Measurements from ENCODE around the gene KRT27.
"Not testable (repeated sequence)": the region's sequence is repeated elsewhere in the genome, so short reads cannot be mapped to it uniquely, and the experiment has no call there.

The KRT27 gene

GRCh38 chr17:40820228-40820838, 38.0 kb upstream of the KRT27 start:
- H3K27ac ChIP-seq (ENCODE audit: insufficient read depth, low read depth, low read length, poor library complexity, severe bottlenecking), result no peak overlapping the region
- no peaks in the 10 kb centered on the region for H3K4me1 ChIP-seq (ENCODE audit: control insufficient read depth, insufficient read depth, low read length)
- H3K27me3 ChIP-seq (ENCODE audit: control insufficient read depth, insufficient read depth, low read length, poor library complexity, severe bottlenecking), result peaks cover 37% of the 10 kb centered on the region
- 91 to 96% methylated on average over 9 of the region's 9 CpGs for WGBS, 2 experiments
- H3K9me3 ChIP-seq (ENCODE audit: control insufficient read depth, low read length), result no peaks in the 10 kb centered on the region
- no peak overlapping the region for H3K4me3 ChIP-seq (ENCODE audit: insufficient read depth, low read depth, low read length)
- H3K36me3 ChIP-seq (ENCODE audit: control insufficient read depth, insufficient read depth, low read length), result peaks cover 3% of the 10 kb centered on the region

DNA sequence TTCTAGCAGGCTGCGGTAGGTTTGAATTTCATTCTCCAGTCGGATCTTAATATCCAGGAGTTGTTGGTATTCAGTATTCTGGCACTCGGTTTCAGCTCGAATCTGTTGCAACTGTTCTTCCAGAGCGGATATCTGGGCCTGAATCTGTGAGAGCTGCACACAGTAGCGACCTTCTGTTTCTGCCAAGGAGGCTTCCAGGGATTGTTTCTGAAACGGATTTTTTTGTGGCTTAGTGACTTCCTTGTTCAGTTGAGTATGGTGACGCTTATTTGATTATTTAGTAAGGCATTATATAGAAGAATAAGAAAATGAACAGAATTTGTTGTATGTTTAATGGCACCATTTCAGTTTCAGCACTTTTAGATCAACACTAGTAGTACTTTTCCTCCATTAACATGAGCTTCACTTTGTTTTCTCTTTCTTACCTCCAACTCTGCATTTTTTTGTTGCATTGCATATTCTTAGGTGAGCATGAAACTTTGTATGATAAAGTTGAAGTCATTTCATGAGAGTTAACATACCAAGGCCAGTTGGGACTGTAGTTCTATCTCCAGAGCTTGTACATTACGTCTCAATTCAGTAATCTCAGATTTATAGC, 37.3 kb upstream of the KRT27 start:
- H3K4me3 ChIP-seq (ENCODE audit: insufficient read depth, low read depth, low read length), result peak overlapping the region; percentile 63
- H3K9me3 ChIP-seq (ENCODE audit: control insufficient read depth, low read length), result no peaks in the 10 kb centered on the region
- WGBS, 2 experiments, result 81 to 82% methylated on average over 8 to 9 of the region's 9 CpGs
- H3K27ac ChIP-seq (ENCODE audit: insufficient read depth, low read depth, low read length, poor library complexity, severe bottlenecking), result no peak overlapping the region
- H3K36me3 ChIP-seq (ENCODE audit: control insufficient read depth, insufficient read depth, low read length), result peaks cover 3% of the 10 kb centered on the region
- H3K4me1 ChIP-seq (ENCODE audit: control insufficient read depth, insufficient read depth, low read length), result no peaks in the 10 kb centered on the region
- H3K27me3 ChIP-seq (ENCODE audit: control insufficient read depth, insufficient read depth, low read length, poor library complexity, severe bottlenecking), result peaks cover 30% of the 10 kb centered on the region

- Histone ChIP-seq H3K36me3 (ENCODE audit: control insufficient read depth, insufficient read depth, low read length) (peaks cover 3% of the 10 kb centered on the region), H3K27me3 (ENCODE audit: control insufficient read depth, insufficient read depth, low read length, poor library complexity, severe bottlenecking) (peaks cover 25% of the 10 kb centered on the region), H3K4me3 (ENCODE audit: insufficient read depth, low read depth, low read length) (peak overlapping the region; percentile 63), H3K9me3 (ENCODE audit: control insufficient read depth, low read length) (no peaks in the 10 kb centered on the region), H3K4me1 (ENCODE audit: control insufficient read depth, insufficient read depth, low read length) (no peaks in the 10 kb centered on the region), H3K27ac (ENCODE audit: insufficient read depth, low read depth, low read length, poor library complexity, severe bottlenecking) (no peak overlapping the region)
- WGBS, 2 experiments, result 1 to 3% methylated on average over 71 to 73 of the region's 73 CpGs
Observed at GRCh38 chr17:40818733-40819527, 36.6 kb upstream of the KRT27 start.

- H3K4me3 ChIP-seq (ENCODE audit: insufficient read depth, low read depth, low read length), result peak overlapping the region; percentile 63
- peaks cover 3% of the 10 kb centered on the region for H3K36me3 ChIP-seq (ENCODE audit: control insufficient read depth, insufficient read depth, low read length)
- no peaks in the 10 kb centered on the region for H3K4me1 ChIP-seq (ENCODE audit: control insufficient read depth, insufficient read depth, low read length)
- no peaks in the 10 kb centered on the region for H3K9me3 ChIP-seq (ENCODE audit: control insufficient read depth, low read length)
- no peak overlapping the region for H3K27ac ChIP-seq (ENCODE audit: insufficient read depth, low read depth, low read length, poor library complexity, severe bottlenecking)
- H3K27me3 ChIP-seq (ENCODE audit: control insufficient read depth, insufficient read depth, low read length, poor library complexity, severe bottlenecking), result peaks cover 31% of the 10 kb centered on the region
- WGBS, 2 experiments, result 13 to 38% methylated on average over 6 to 7 of the region's 7 CpGs
Observed at GRCh38 chr17:40818343-40818732, 36.0 kb upstream of the KRT27 start.

- H3K27ac ChIP-seq (ENCODE audit: insufficient read depth, low read depth, low read length, poor library complexity, severe bottlenecking), result no peak overlapping the region
- no peak overlapping the region for H3K4me3 ChIP-seq (ENCODE audit: insufficient read depth, low read depth, low read length)
- 91 to 93% methylated on average over 4 of the region's 4 CpGs for WGBS, 2 experiments
- H3K9me3 ChIP-seq (ENCODE audit: control insufficient read depth, low read length), result no peaks in the 10 kb centered on the region
- peaks cover 40% of the 10 kb centered on the region for H3K27me3 ChIP-seq (ENCODE audit: control insufficient read depth, insufficient read depth, low read length, poor library complexity, severe bottlenecking)
- H3K4me1 ChIP-seq (ENCODE audit: control insufficient read depth, insufficient read depth, low read length), result no peaks in the 10 kb centered on the region
- peaks cover 3% of the 10 kb centered on the region for H3K36me3 ChIP-seq (ENCODE audit: control insufficient read depth, insufficient read depth, low read length)
Observed at GRCh38 chr17:40817103-40817682, 34.8 kb upstream of the KRT27 start.

DNA sequence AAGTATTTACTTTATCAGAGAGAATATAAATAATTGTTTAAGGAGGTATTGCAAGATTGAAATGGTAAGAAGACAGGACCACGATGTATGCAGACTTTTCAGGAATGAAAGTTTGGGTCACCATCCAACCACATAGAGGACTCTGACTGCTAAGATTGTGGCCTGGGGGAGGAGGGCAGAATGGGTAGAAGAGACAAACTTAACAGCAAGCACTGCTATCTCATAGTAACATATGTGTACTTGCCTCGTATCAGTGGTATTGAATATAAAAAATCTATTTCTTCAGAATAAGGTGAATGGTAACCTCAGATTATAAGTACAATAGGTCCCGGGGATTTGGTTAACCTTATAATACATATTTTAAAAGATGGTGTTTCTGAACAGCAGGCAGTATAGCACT, 34.2 kb upstream of the KRT27 start:
- Histone ChIP-seq H3K4me1 (ENCODE audit: control insufficient read depth, insufficient read depth, low read length) (no peaks in the 10 kb centered on the region), H3K36me3 (ENCODE audit: control insufficient read depth, insufficient read depth, low read length) (peaks cover 3% of the 10 kb centered on the region), H3K9me3 (ENCODE audit: control insufficient read depth, low read length) (no peaks in the 10 kb centered on the region), H3K4me3 (ENCODE audit: insufficient read depth, low read depth, low read length) (no peak overlapping the region), H3K27me3 (ENCODE audit: control insufficient read depth, insufficient read depth, low read length, poor library complexity, severe bottlenecking) (peaks cover 40% of the 10 kb centered on the region), H3K27ac (ENCODE audit: insufficient read depth, low read depth, low read length, poor library complexity, severe bottlenecking) (no peak overlapping the region)
- WGBS, 2 experiments, result 100% methylated on average over 1 to 2 of the region's 3 CpGs

GRCh38 chr17:40815381-40815780, 33.0 kb upstream of the KRT27 start:
- 100% methylated on average over 1 of the region's 1 CpG; no CpG with 5 or more reads in 1 of the 2 experiments for WGBS, 2 experiments
- no peaks in the 10 kb centered on the region for H3K4me1 ChIP-seq (ENCODE audit: control insufficient read depth, insufficient read depth, low read length)
- no peaks in the 10 kb centered on the region for H3K9me3 ChIP-seq (ENCODE audit: control insufficient read depth, low read length)
- H3K27ac ChIP-seq (ENCODE audit: insufficient read depth, low read depth, low read length, poor library complexity, severe bottlenecking), result no peak overlapping the region
- peaks cover 40% of the 10 kb centered on the region for H3K27me3 ChIP-seq (ENCODE audit: control insufficient read depth, insufficient read depth, low read length, poor library complexity, severe bottlenecking)
- H3K36me3 ChIP-seq (ENCODE audit: control insufficient read depth, insufficient read depth, low read length), result peaks cover 3% of the 10 kb centered on the region
- no peak overlapping the region for H3K4me3 ChIP-seq (ENCODE audit: insufficient read depth, low read depth, low read length)

- WGBS, 2 experiments, result 89 to 92% methylated on average over 1 to 3 of the region's 3 CpGs
- peaks cover 44% of the 10 kb centered on the region for H3K27me3 ChIP-seq (ENCODE audit: control insufficient read depth, insufficient read depth, low read length, poor library complexity, severe bottlenecking)
- not testable (repeated sequence) for H3K9me3 ChIP-seq (ENCODE audit: control insufficient read depth, low read length); H3K4me3 ChIP-seq (ENCODE audit: insufficient read depth, low read depth, low read length); H3K27ac ChIP-seq (ENCODE audit: insufficient read depth, low read depth, low read length, poor library complexity, severe bottlenecking); H3K4me1 ChIP-seq (ENCODE audit: control insufficient read depth, insufficient read depth, low read length); H3K36me3 ChIP-seq (ENCODE audit: control insufficient read depth, insufficient read depth, low read length)
Observed at GRCh38 chr17:40814657-40815056, 32.3 kb upstream of the KRT27 start.

- Histone ChIP-seq H3K27me3 (ENCODE audit: control insufficient read depth, insufficient read depth, low read length, poor library complexity, severe bottlenecking) (peaks cover 52% of the 10 kb centered on the region), H3K4me3 (ENCODE audit: insufficient read depth, low read depth, low read length) (no peak overlapping the region), H3K36me3 (ENCODE audit: control insufficient read depth, insufficient read depth, low read length) (peaks cover 3% of the 10 kb centered on the region), H3K9me3 (ENCODE audit: control insufficient read depth, low read length) (no peaks in the 10 kb centered on the region), H3K4me1 (ENCODE audit: control insufficient read depth, insufficient read depth, low read length) (no peaks in the 10 kb centered on the region), H3K27ac (ENCODE audit: insufficient read depth, low read depth, low read length, poor library complexity, severe bottlenecking) (no peak overlapping the region)
- 85% methylated on average over 4 of the region's 4 CpGs for WGBS, 2 experiments
Observed at GRCh38 chr17:40813804-40814203, 31.5 kb upstream of the KRT27 start.

DNA sequence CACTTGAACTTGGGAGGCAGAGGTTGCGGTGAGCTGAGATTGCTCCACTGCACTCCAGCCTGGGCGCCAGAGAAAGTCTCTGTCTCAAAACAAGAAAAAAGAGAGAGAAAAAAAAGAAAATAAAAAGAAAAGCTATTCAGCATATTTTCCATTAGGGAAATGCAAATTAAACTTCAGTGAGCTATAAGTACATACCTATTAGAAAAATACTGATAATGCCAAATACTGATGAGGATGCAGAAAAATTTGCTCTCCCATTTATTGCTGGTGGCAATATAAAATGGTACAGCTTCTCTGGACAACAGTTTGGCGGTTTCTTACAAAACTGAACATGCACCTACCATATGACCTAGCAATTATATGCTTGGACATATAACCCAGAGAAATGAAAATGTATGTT, 30.3 kb upstream of the KRT27 start:
- Histone ChIP-seq H3K9me3 (ENCODE audit: control insufficient read depth, low read length) (no peaks in the 10 kb centered on the region), H3K36me3 (ENCODE audit: control insufficient read depth, insufficient read depth, low read length) (peaks cover 3% of the 10 kb centered on the region), H3K27me3 (ENCODE audit: control insufficient read depth, insufficient read depth, low read length, poor library complexity, severe bottlenecking) (peaks cover 63% of the 10 kb centered on the region), H3K27ac (ENCODE audit: insufficient read depth, low read depth, low read length, poor library complexity, severe bottlenecking) (no peak overlapping the region), H3K4me3 (ENCODE audit: insufficient read depth, low read depth, low read length) (no peak overlapping the region), H3K4me1 (ENCODE audit: control insufficient read depth, insufficient read depth, low read length) (no peaks in the 10 kb centered on the region)
- WGBS, 2 experiments, result 83 to 91% methylated on average over 3 of the region's 3 CpGs

Data from ectodermal cell (in vitro differentiated cells).